GM11168 (cell line): ENCODE results near the gene CDC45.
"Not testable (repeated sequence)": the region's sequence is repeated elsewhere in the genome, so short reads cannot be mapped to it uniquely, and the experiment has no call there.

Experiments used
- in situ Hi-C: fragments of 300-500 bp; cut with MboI; formaldehyde crosslinking; loops from one replicate; pipeline ENCODE4 v1.12.0; 2022; ENCODE audit warnings: low sequenced_read_pairs; ENCODE audit not compliant: unreplicated experiment

The CDC45 gene, protein sequence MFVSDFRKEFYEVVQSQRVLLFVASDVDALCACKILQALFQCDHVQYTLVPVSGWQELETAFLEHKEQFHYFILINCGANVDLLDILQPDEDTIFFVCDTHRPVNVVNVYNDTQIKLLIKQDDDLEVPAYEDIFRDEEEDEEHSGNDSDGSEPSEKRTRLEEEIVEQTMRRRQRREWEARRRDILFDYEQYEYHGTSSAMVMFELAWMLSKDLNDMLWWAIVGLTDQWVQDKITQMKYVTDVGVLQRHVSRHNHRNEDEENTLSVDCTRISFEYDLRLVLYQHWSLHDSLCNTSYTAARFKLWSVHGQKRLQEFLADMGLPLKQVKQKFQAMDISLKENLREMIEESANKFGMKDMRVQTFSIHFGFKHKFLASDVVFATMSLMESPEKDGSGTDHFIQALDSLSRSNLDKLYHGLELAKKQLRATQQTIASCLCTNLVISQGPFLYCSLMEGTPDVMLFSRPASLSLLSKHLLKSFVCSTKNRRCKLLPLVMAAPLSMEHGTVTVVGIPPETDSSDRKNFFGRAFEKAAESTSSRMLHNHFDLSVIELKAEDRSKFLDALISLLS

DNA sequence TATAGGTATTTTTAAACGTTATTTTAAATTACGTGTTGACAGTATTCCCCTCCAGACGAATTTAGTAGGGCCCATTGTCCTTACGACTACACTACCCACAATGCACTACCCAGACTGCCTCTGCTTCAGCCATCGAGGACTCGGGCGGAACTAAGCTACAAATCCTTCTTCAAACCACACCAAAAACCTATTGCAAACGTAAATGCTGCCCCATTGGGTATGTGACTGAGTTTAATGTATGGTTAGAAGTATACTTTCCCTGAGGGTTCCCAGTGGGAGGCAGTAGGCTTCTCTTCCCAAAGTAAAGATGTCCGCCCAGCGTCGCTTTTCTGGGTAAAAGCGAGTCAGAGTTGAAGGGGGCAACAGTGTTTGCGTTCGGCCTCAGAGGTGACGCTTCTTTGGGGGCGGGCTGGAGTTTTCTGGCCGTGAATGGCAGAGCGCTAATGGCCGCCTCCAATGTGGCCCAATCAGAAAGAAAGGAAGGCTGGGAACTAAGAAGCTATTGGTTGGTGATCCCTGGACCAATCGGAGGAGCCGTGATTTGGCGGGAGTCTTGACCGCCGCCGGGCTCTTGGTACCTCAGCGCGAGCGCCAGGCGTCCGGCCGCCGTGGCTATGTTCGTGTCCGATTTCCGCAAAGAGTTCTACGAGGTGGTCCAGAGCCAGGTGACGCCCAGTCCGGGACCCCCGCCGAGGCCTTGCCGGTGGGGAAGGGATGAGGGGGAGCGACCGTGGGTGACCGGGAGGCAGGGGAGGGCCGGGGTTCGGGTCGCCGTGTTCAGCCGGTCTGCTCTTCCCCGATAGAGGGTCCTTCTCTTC lies at the start of gene CDC45:
Gene CDC45 (plus strand): TSS at position 566 of the 818 bp plus-strand sequence. CDS start 49 bp downstream, at position 615.
- in situ Hi-C loops, result no loop called here

DNA sequence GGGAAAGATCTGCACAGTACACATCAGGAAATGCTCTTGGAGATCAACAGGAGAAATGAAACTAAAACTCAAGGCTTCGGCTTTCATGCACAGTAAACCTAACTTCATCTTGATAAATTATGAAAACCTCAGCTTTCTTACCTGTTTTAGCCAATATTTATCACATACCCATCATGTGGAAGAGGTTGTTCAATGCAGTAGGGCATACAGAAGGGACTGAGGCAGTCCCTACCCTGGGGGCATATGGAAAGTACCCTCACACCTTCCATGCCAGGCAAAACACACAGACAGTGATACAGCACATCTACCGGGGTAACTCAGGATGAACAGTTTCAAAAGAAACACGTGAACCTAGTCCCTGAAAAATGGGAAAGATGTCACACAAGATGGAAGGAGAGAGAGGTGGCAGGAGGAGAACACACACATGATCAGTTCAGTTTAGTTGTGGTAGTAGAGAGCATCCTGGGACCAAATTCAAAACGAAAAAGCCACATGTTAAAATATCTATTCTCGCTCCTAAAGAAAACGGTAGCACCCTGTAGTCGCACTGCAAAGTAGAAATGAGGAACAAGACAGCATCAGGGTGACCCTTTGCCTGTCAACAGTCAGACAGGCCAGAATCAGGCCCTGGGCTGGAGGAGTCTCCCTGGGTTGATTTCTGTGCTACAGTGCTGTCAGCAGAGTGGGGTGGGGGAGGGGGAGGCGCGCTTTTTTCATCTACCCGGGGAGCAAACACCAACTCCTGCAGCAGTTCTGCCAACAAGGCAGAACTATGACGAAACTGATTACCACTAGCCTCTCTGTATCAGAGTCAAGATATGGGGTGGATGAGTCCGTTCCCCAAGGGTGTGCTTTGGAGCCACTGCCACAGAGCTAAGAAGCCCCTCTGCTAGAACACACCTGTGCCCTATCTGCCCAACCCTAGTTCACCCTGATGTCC lies 49.5 kb upstream of the CDC45 start:
- in situ Hi-C loops, result no loop called here

DNA sequence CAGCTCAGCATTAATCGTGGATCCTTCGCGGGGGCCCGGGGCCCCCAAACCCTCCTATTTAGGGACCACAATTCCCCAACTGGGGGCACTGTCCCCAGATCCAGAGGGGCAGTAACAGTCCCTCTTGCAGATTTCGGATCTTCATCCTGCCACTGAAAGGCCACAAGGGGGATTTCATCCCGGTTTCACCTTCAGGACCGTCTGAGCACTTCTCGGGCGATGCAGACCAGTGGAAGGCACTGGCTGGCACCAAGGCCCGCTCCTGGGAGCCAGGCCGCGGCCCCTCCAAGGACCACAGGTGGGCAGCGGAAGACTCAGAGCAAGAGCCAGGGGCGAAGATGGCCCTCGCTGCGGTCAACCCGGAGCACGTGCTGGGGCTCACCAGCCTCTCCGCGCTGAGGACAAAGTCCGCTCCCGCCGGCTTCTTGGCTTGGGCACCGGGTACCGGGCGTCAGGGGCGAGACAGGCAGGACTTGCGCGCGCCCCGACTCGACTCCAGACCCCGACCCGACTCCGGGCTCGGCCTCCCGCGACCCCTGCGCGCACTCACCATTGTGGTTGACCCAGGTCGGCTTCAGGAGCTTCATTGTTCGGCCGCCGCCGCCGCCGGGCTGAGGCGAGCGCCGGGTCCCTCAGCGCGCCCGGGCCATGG lies 48.7 kb upstream of the CDC45 start:
- in situ Hi-C loops, result no loop called here

DNA sequence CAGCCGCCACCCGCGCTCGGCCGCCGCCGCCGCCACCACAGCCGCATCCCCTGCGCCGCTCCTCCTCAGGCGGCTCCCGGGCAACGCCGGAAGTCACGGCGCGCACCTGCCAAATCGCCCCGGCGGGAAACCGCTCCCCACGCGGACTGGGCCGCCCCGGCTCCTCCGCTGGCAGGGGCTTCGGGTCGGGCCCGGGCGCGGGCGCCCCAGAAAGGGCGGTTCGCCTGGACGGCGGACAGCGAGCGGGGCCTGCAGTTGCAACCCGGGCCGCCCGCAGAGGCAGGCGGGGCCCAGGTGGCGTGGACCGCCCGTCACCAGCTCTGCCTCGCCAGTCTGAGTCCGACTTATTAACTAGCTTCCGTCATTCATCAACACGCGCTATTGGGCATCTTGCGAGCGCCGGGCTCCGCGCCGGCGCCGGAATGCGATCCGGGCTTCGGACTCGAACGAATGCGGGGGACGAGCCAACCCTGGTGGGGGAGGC lies 48.0 kb upstream of the CDC45 start, which contains the start of gene HIRA:
Gene HIRA (minus strand): TSS at position 85 of the 484 bp plus-strand sequence. CDS start 257 bp downstream, outside the sequence.
- in situ Hi-C loops, result no loop called here

DNA sequence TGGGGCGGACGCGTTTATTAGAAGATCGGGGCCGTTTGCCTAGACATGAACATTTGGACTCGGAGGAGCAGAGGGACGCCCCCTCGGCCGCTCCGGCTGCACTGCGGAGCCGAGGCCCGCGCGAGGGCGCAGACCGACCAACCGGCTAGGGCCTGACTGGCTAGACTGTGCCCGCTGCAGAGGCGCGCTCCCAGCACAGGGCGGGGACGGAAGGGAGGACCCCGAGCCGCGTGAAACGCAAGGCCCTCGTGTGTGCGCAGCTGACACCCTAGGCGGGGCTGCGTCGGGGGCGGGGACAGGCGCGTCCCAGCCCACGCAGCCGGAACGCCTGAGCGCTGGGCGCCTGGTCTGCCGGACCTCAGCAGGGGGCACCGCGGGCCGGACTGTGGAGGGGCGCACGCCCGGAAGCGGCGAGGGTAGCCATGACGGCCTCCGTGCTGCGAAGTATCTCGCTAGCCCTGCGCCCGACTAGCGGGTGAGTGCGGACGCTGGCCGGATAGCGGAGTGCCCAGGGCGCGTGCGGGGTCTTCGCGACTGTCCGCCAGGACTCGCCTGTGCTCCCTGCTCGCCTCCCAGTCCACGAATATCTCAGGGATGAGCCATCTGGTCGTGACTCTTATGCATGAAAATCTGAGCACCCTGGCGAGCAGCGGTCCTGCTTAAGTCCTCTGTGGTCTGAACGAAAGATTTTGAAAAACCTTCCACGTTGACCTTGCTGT lies 47.4 kb upstream of the CDC45 start, which contains the start of gene MRPL40:
Gene MRPL40 (plus strand): TSS at position 413 of the 719 bp plus-strand sequence. CDS start 10 bp downstream, at position 423.
- in situ Hi-C loops, result no loop called here

DNA sequence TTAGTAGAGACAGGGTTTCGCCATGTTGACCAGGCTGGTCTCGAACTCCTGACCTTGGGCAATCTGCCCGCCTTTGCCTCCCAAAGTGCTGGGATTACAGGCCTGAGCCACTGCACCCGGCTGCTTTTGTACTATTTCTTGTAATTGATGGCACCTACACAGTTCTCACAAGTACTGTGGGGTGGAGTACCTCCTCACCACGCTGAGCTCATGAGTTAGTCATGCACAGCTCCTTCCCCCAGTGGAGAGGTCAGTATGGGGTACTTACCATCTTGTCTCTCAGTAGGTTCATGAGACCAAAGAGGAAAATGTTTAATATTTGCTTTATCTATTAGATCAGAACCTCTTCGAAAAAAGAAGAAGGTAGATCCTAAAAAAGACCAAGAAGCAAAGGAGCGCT lies 45.3 kb upstream of the CDC45 start:
- in situ Hi-C loops, result no loop called here

DNA sequence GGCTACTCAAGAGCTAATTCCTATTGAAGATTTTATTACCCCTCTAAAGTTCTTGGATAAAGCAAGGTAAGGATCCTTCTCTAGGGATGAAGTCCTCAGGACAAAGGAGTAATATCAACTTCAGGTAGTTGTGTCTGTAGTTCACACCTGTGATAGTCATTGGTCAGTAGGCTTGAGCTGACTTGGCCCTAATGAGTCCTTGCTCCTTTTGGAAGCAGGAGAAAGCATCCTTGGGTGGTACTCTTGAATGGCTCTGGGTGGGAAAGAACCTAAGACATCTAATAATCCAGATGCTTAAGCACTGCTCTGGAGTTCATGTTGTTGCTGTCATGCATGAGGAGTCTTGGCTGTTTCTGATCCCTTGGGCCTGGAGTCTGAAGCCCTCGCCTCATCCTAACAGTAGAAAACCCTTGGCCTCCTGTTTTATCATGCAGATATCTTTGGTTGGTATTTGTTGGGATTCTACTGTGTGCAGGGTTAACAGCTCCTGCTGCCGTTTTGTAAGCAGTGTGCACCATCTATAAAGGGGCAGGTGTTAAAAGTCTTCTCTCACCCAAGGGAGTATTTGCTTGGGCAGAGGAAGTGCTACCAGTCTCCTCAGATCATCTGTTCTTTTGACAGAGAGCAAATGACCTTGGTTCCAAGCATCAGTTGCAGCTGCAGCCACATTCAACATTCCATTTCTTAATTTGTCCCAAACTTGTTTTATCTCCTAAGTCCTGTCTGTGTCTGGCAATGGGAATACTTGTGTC lies 44.7 kb upstream of the CDC45 start:
- in situ Hi-C loops, result no loop called here

DNA sequence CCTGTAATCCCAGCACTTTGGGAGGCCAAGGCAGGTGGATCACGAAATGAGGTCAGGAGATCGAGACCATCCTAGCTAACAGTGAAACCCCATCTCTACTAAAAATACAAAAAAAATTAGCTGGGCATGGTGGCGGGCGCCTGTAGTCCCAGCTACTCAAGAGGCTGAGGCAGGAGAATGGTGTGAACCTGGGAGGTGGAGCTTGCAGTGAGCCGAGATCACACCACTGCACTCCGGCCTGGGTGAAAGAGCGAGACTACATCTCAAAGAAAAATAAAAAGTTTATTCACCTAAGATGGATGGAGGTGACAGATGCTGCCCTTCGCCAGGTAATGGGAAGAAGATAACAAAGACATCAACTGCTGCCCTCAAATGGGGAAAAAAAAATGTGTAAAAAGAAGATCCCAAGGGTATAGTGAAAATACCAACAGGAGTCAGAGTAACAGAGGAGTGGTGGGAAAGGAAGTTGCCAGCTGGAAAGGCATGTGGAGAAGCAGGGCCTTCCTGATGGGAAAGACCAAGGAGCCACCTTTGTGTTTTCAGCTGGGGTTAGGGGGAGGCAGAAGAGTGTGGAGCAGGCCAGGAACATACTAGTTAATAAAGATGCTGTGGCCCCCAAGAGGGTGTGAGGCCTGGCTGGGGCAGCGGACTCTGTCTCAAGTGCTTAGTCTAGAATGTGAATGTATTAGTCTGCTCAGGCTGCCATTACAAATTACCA lies 43.1 kb upstream of the CDC45 start:
- in situ Hi-C loops, result not testable (repeated sequence)

DNA sequence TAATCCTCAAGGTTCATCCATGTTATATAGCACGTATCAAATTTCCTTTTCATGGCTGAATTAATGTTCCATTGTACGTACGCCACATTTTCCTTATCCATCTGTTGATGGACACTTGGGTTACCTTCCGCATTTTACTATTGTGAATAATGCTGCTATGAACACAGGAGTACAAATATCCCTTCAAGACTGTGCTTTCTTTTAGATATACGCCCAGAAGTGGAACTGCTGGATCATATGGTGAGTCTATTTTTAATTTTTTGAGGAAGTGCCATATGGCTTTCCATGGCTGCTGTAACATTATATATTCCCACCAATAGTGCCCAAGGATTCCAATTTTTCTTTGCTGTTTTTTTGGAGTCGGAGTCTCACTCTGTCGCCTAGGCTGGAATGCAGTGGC lies 41.4 kb upstream of the CDC45 start:
- in situ Hi-C loops, result no loop called here

DNA sequence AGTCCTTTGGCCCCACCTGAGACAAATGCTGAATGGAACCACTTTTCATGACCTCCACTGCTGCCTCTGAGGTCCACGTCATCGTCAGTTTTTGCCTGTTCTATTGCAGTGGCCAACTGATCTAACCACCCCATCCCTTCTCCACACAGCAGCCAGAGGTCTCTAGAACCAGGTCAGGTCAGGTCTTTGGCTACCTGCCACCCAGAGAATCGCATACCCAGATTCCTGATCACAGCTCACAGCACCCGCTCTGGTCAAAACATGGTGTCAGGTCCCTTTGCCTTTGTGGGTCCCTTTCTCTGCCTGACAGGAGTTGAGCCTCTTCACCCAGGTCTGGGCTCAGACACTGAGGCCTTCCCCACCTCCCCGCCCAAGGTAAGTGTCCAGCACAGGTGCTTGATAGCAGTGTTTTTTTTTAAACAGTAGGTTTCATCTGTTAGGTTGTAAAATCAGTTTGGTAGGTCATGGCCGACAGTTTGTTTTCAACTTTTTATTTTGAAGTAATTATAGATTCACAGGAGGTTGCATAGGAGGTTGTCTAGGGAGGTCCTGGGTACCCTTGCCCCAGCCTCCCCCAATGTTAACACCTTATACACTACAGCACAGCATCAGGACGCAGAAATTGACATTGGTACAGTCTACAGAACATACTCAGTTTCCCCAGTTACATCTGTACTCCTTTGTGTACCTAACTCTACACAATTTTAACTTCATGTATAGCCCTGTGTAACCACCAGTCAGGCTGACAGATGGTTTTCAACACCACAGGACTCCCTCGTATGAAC lies 39.1 kb upstream of the CDC45 start:
- in situ Hi-C loops, result no loop called here

DNA sequence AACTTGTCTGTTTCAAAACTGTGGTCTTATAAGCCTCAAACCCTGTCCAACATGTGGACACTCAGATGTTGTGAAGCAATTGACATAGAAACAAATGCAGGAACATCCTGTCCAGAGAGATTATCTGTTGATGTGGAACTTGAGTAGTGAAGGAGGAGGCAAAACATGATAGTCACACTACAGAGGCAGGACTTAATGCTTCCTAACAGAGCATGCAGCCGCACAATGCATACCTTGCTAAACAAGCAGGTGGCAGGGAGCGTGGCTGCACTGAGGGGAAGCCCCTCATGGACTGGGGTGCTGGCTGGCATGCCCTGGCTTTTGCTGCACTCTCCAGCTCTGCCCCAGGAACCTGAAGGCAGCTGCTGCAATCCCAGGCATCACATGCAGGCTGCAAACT lies 37.6 kb upstream of the CDC45 start:
- in situ Hi-C loops, result no loop called here

DNA sequence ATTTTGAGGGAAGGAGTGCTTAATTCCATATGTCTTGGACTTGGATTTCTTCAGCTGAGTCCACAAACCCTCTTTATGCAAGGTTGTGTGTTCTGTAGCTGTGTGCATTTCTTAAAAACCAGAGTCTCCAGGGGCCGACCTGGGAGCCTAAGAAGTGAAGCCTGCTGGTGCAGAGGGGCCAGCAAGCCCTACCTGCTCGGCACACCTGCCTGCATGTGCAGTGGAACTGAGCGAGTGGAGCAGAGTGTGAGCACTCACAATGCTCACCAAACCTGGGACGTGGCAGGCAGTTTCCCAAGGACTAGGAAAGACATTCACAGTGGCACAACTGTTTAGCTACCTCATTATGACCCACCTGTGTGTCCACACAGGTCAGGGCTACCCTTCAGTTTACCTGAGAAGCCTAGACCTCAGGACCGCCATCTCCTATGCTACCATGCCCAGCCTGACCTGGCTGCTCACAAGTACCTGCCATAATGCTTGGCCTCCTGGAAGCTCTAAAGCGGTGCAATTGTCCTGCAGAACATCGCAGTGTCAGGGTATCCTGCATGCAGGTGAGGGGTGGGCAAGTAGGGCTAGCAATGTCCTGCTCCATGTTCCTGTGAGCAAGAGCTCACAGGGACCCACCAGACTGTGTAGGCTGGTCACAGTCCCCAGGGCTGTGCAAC lies 36.0 kb upstream of the CDC45 start:
- in situ Hi-C loops, result no loop called here

DNA sequence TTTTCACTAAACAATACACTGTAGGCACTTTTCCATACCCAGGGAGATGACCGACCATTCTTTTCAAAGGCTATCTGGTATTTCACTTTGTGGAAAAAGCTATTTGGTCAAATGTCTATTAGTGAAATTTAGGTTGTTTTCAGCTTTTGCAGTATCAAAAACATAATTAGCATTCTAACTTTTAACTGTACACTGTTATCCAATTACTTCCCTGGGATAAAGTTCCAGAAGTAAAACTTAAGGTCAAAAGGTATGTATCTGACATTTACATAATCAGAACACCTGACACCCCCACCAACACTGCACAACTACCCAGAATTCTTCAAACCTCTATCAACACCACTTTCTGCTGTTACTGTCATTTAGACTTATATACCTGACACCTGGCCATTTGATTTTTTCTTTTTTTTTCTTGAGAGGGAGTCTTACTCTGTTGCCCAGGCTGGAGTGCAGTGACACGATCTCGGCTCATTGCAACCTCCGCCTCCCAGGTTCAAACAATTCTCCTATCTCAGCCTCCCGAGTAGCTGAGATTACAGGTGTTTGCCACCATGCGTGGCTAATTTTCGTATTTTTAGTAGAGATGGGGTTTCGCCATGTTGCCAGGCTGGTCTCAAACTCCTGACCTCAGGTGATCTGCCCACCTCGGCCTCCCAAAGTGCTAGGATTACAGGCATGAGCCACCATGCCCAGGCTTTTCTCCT lies 34.3 kb upstream of the CDC45 start:
- in situ Hi-C loops, result not testable (repeated sequence)

DNA sequence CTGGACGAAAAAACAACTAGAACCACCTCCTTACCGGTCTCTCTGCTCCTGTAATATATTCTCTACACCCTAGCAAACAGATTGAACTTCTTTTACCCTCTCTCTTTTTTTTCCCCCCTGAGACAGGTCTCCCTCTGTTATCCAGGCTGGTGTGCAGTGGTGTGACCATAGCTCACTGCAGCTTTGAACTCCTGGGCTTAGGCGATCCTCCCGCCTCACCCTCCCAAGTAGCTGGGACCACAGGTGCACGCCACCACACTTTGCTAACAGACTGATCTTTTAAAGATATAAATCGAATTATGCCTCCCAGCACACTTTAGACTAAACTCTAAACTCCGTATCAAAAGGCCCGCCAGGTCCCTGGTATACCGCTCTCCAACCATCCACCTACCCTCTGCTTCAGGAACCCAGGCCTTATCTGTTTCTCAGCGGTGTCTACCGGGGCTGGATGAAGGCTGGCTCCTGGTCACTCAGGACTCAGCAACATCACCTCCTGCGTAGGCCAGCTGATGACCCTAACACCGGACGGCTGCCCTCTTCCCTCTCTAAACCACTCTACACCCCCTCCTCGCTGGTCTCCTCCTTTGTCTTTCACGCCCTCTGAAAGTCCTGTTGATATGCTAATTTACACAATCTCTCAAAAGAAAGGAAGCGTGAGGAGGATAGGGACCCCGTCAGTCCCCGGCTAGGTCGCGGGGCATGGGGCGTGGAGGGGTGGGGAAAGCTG lies 33.0 kb upstream of the CDC45 start:
- in situ Hi-C loops, result no loop called here
